CD4-positive, alpha-beta T cell (primary cell): ENCODE results near the gene PTGER1. TPM values are rescaled to one million over a fixed set of nuclear protein-coding genes. Genes with fewer than 3 reads are reported as not detected.

ENCODE experiments used
- ATAC-seq: fragments of 200-7000 bp; cut with Tn5 transposase; one replicate; pipeline ENCODE4 v1.10.0; 2022; ENCODE audit warnings: mild to moderate bottlenecking; ENCODE audit not compliant: poor library complexity
- CTCF ChIA-PET: fragments of 350-600 bp; sonication (Branson Sonifier 250); formaldehyde crosslinking; loops from one replicate; lab custom pipeline; 2021; ENCODE audit warnings: antibody characterized with exemption, inconsistent platforms; lab: Charles Lee
- POLR2A ChIA-PET: fragments of 350-600 bp; sonication (Branson Sonifier 250); formaldehyde crosslinking; loops from one replicate; lab custom pipeline; 2021; ENCODE audit warnings: antibody characterized with exemption, inconsistent platforms; lab: Charles Lee
- DNase-seq, 14 experiments: peaks; one replicate each; pipeline ENCODE4 v3.0.0-alpha.2; 2013 to 2020; ENCODE audit warnings: mixed read lengths in 2 of 14
- H3K27ac ChIP-seq, 2 donors: one replicate each; pipeline versions ENCODE4 v1.5.1 to v1.7.0; 2013; ENCODE audit warnings: low read length in 2 of 2, low read depth in 1 of 2, mild to moderate bottlenecking in 1 of 2
- H3K27me3 ChIP-seq, 2 experiments: 1 replicate in 1 of 2; 2 replicates in 1 of 2; pipeline versions ENCODE4 v1.6.1 to v1.7.0; 2013; ENCODE audit warnings: low read length in 2 of 2, control low read depth in 1 of 2, mild to moderate bottlenecking in 1 of 2, moderate library complexity in 1 of 2; ENCODE audit not compliant: insufficient read depth in 2 of 2, control insufficient read depth in 1 of 2
- H3K36me3 ChIP-seq: one replicate; pipeline ENCODE4 v1.6.1; 2013; ENCODE audit warnings: low read length, control low read depth; ENCODE audit not compliant: insufficient read depth
- H3K4me1 ChIP-seq: one replicate; pipeline ENCODE4 v1.6.1; 2013; ENCODE audit warnings: low read length, control low read depth; ENCODE audit not compliant: insufficient read depth
- H3K4me3 ChIP-seq: one replicate; pipeline ENCODE4 v1.5.1; 2013; ENCODE audit warnings: mild to moderate bottlenecking, low read length, moderate library complexity
- H3K9me3 ChIP-seq, 2 experiments: 1 replicate in 1 of 2; 2 replicates in 1 of 2; pipeline versions ENCODE4 v1.6.1 to v1.7.0; 2013; ENCODE audit warnings: low read length in 2 of 2, mild to moderate bottlenecking in 2 of 2, control low read depth in 1 of 2, moderate library complexity in 1 of 2; ENCODE audit not compliant: control insufficient read depth in 1 of 2, insufficient read depth in 1 of 2
- H3K27ac Mint-ChIP-seq: one replicate; pipeline ENCODE4 v1.8.0; 2020; ENCODE audit warnings: mixed read lengths
- H3K27me3 Mint-ChIP-seq: one replicate; pipeline ENCODE4 v1.8.0; 2021; ENCODE audit warnings: mixed read lengths
- H3K36me3 Mint-ChIP-seq: one replicate; pipeline ENCODE4 v1.8.0; 2021; ENCODE audit warnings: low read depth, mixed read lengths
- H3K4me1 Mint-ChIP-seq: one replicate; pipeline ENCODE4 v1.8.0; 2021; ENCODE audit warnings: low read depth, mixed read lengths
- H3K4me3 Mint-ChIP-seq: one replicate; pipeline ENCODE4 v1.8.0; 2020; ENCODE audit warnings: mild to moderate bottlenecking, mixed read lengths
- H3K9me3 Mint-ChIP-seq: one replicate; pipeline ENCODE4 v1.8.0; 2020; ENCODE audit warnings: mixed read lengths
- CTCF ChIP-seq: fragments of 200-600 bp; IDR thresholded peaks from one replicate; pipeline ENCODE4 v1.8.0; 2022; ENCODE audit warnings: antibody characterized with exemption, mild to moderate bottlenecking
- intact Hi-C, 2 experiments: fragments of 100-400 bp; cut with DNase I in 1 of 2; cut with micrococcal nuclease in 1 of 2; formaldehyde crosslinking; loops; one replicate each; pipeline versions ENCODE4 v1.15.1 to v1.9.0; 2023 to 2025; cut with DNase I, micrococcal nuclease
- total RNA-seq, 174 experiments: library from RNA in 2 of 174; stranded (reverse) in 2 of 174; gene quantifications; one replicate each; pipeline ENCODE4 v1.2.3 and lab custom pipeline; 2021 to 2026

The PTGER1 gene
- total RNA-seq, 2 experiments from 2014 or later = not detected

GRCh38 chr19:14470031-14470876 lies 4.9 kb downstream of the PTGER1 start:
- H3K9me3 Mint-ChIP-seq = no peaks in the 10 kb centered on the region
- H3K4me3 ChIP-seq = no peak overlapping the region
- H3K9me3 ChIP-seq = peaks cover 0 to 3% of the 10 kb centered on the region in 2 experiments
- no peak overlapping the region for H3K27ac ChIP-seq
- no peak for TF ChIP-seq CTCF
- H3K27ac Mint-ChIP-seq = no peak overlapping the region
- H3K4me3 Mint-ChIP-seq = no peak overlapping the region
- POLR2A ChIA-PET = no interaction called here
- ATAC-seq (no peak), DNase-seq (no peak)
- peaks cover 37% of the 10 kb centered on the region for H3K36me3 Mint-ChIP-seq
- peaks cover 16 to 22% of the 10 kb centered on the region in 2 experiments for H3K27me3 ChIP-seq
- peaks cover 19% of the 10 kb centered on the region for H3K27me3 Mint-ChIP-seq
- intact Hi-C loops = loop anchor here (5.0 to 10.0 kb wide), 2 partner anchors 123 to 585 kb away; no protein-coding TSS in a partner anchor
- H3K4me1 Mint-ChIP-seq = peaks cover 21% of the 10 kb centered on the region
- CTCF ChIA-PET = no interaction called here
- peaks cover 48% of the 10 kb centered on the region for H3K36me3 ChIP-seq
- H3K4me1 ChIP-seq = peaks cover 24% of the 10 kb centered on the region

- no peak for TF ChIP-seq CTCF
Measured at GRCh38 chr19:14467816-14468215, 7.3 kb downstream of the PTGER1 start.

GRCh38 chr19:14467391-14467790 lies 7.8 kb downstream of the PTGER1 start:
- CTCF ChIA-PET = interaction anchor here (1.0 to 1.1 kb wide), 3 partner anchors 12 to 106 kb away, joined by 4 to 5 read pairs (median 4); no protein-coding TSS in a partner anchor

More at GRCh38 chr19:14467816-14468215, 7.3 kb downstream of the PTGER1 start:
- peaks cover 11% of the 10 kb centered on the region for H3K4me1 ChIP-seq
- no peak for ATAC-seq
- peaks cover 60% of the 10 kb centered on the region for H3K36me3 Mint-ChIP-seq
- H3K9me3 Mint-ChIP-seq = no peaks in the 10 kb centered on the region
- no peak for DNase-seq
- no peak overlapping the region for H3K27ac Mint-ChIP-seq
- intact Hi-C loops = no loop called here
- no peak overlapping the region for H3K4me3 ChIP-seq
- peaks cover 70% of the 10 kb centered on the region for H3K36me3 ChIP-seq
- POLR2A ChIA-PET = interaction anchor here (0.6 kb wide), 1 partner anchor 1519 kb away, joined by 3 read pairs; no protein-coding TSS in a partner anchor
- peaks cover 6% of the 10 kb centered on the region for H3K27me3 Mint-ChIP-seq
- peaks cover 0 to 3% of the 10 kb centered on the region in 2 experiments for H3K9me3 ChIP-seq
- no peak overlapping the region for H3K27ac ChIP-seq
- H3K27me3 ChIP-seq = peaks cover 3 to 5% of the 10 kb centered on the region in 2 experiments
- H3K4me3 Mint-ChIP-seq = no peak overlapping the region
- H3K4me1 Mint-ChIP-seq = peaks cover 8% of the 10 kb centered on the region
- CTCF ChIA-PET = interaction anchor here (1.0 to 1.1 kb wide), 3 partner anchors 11 to 106 kb away, joined by 4 to 5 read pairs (median 4); no protein-coding TSS in a partner anchor

More at GRCh38 chr19:14467391-14467790, 7.8 kb downstream of the PTGER1 start:
- POLR2A ChIA-PET = interaction anchor here (0.6 kb wide), 1 partner anchor 1518 kb away, joined by 3 read pairs; no protein-coding TSS in a partner anchor
- Mint-ChIP-seq H3K27me3 (peaks cover 1% of the 10 kb centered on the region), H3K27ac (no peak overlapping the region), H3K36me3 (peaks cover 65% of the 10 kb centered on the region), H3K4me1 (peaks cover 5% of the 10 kb centered on the region), H3K4me3 (no peak overlapping the region), H3K9me3 (no peaks in the 10 kb centered on the region)
- H3K4me3 ChIP-seq = no peak overlapping the region
- H3K27ac ChIP-seq = no peak overlapping the region
- no peaks in the 10 kb centered on the region for H3K9me3 ChIP-seq
- peaks cover 0 to under 1% of the 10 kb centered on the region in 2 experiments for H3K27me3 ChIP-seq
- no peak for ATAC-seq
- H3K4me1 ChIP-seq = peaks cover 7% of the 10 kb centered on the region
- intact Hi-C loops = no loop called here
- H3K36me3 ChIP-seq = peaks cover 74% of the 10 kb centered on the region
- no peak for DNase-seq
- no peak for TF ChIP-seq CTCF
